ENCODE results near the gene MVB12B.

GRCh38 chr9:126375386-126375785, 48.8 kb downstream of the MVB12B start:
- TF ChIP-seq CTCF (IDR thresholded peaks at IDR 0.05) (no peak), POLR2A (IDR thresholded peaks at IDR 0.05) (no peak)
